Measurements from ENCODE around the gene RABGEF1. TPM values are rescaled to one million over a fixed set of nuclear protein-coding genes. Genes with fewer than 3 reads are reported as not detected.

Gene RABGEF1
- total and polyA plus RNA-seq, 9 of the 15 experiments (the other 6 are each of a cell fraction or from before 2014, with no cell fraction given), result 7.0 to 29.3 (median 20.5) TPM

GRCh38 chr7:66844552-66845378, 104.2 kb downstream of the RABGEF1 start (continued):
- TF ChIP-seq ELK3 (CRISPR knock-in tag; IDR thresholded peaks at IDR 0.05) (no peak), ILK (tag; IDR thresholded peaks at IDR 0.05; ENCODE audit: borderline replicate concordance, low read depth) (no peak), THAP7 (CRISPR knock-in tag; IDR thresholded peaks at IDR 0.05) (no peak), CREB1 (IDR thresholded peaks at IDR 0.05) (peak; percentile 100), CREB1 (CRISPR knock-in tag; IDR thresholded peaks at IDR 0.05) (peak; percentile 100), ZNF274 (IDR thresholded peaks at IDR 0.05; ENCODE audit: borderline replicate concordance, low read depth, low read length) (no peak), RBFOX2 (IDR thresholded peaks at IDR 0.05; ENCODE audit: low read depth, low read length) (peak; percentile 93), ZNF740 (CRISPR knock-in tag; IDR thresholded peaks at IDR 0.05) (0 out of 2 replicates have a peak, but pooled peaks have one; percentile 75), ZNF740 (tag; IDR thresholded peaks at IDR 0.05) (no peak), GATAD2A (IDR thresholded peaks at IDR 0.05) (no peak), SIN3A (IDR thresholded peaks at IDR 0.05; ENCODE audit: borderline replicate concordance in 2 of 2, control insufficient read depth in 1 of 2, low read depth in 2 of 2, low read length in 2 of 2) (peak; percentile 62 to 75; a peak in 2 of 4 replicates), MEF2D (tag; conservative IDR thresholded peaks at IDR 0.05; ENCODE audit: low read depth) (no peak), ZNF133 (CRISPR knock-in tag; IDR thresholded peaks at IDR 0.05) (no peak), E2F4 (CRISPR knock-in tag; IDR thresholded peaks at IDR 0.05; ENCODE audit: low read depth) (0 out of 2 replicates have a peak, but pooled peaks have one; percentile 38), CSDE1 (IDR thresholded peaks at IDR 0.05) (peak in 1 of 2 experiments; percentile 98; a peak in 2 of 4 replicates), NKRF (IDR thresholded peaks at IDR 0.05; ENCODE audit: borderline replicate concordance) (peak; percentile 76; the same call in 1 of the 2 replicates), PTRF (tag; IDR thresholded peaks at IDR 0.05) (no peak), ZNF197 (CRISPR knock-in tag; IDR thresholded peaks at IDR 0.05; ENCODE audit: low read depth) (no peak), CREBBP (IDR thresholded peaks at IDR 0.05; ENCODE audit: low read depth, low read length) (no peak), CBFA2T2 (conservative IDR thresholded peaks at IDR 0.05) (no peak), MTA2 (IDR thresholded peaks at IDR 0.05; ENCODE audit: low read depth) (no peak), SUPT5H (IDR thresholded peaks at IDR 0.05) (peak; percentile 98), SIN3B (IDR thresholded peaks at IDR 0.05; ENCODE audit: low read depth) (peak; percentile 96)
